GM23248 (cell line): ENCODE results near the gene MORN1. TPM values are rescaled to one million over a fixed set of nuclear protein-coding genes. Genes with fewer than 3 reads are reported as not detected.
"Not testable (repeated sequence)": the region's sequence is repeated elsewhere in the genome, so short reads cannot be mapped to it uniquely, and the experiment has no call there.

Experiments used
- DNase-seq: peaks from one replicate; pipeline ENCODE4 v3.0.0-alpha.2; 2015
- H2AFZ ChIP-seq: fragments of 200-600 bp; sonication (generic); 2 replicates; pipeline ENCODE4 v1.6.1; 2016; ENCODE audit warnings: antibody characterized with exemption
- H3F3A ChIP-seq: fragments of 200-600 bp; sonication (generic); 2 replicates; pipeline ENCODE4 v1.6.1; 2016; ENCODE audit warnings: mild to moderate bottlenecking, antibody characterized with exemption, mixed run types; ENCODE audit not compliant: insufficient read depth
- H3K27ac ChIP-seq: fragments of 200-600 bp; sonication (generic); 2 replicates; pipeline ENCODE4 v1.5.1; 2016; ENCODE audit warnings: mild to moderate bottlenecking
- H3K27me3 ChIP-seq: fragments of 200-600 bp; sonication (generic); replicated peaks from 2 replicates; pipeline ENCODE4 v1.6.1; 2016; ENCODE audit warnings: mild to moderate bottlenecking; ENCODE audit not compliant: insufficient read depth
- H3K36me3 ChIP-seq: fragments of 200-600 bp; sonication (generic); 2 replicates; pipeline ENCODE4 v1.6.1; 2016; ENCODE audit warnings: low read depth, mild to moderate bottlenecking
- H3K4me1 ChIP-seq: fragments of 200-600 bp; sonication (generic); 2 replicates; pipeline ENCODE4 v1.6.1; 2016; ENCODE audit warnings: mild to moderate bottlenecking; ENCODE audit not compliant: insufficient read depth
- H3K4me2 ChIP-seq: fragments of 200-600 bp; sonication (generic); one replicate; pipeline ENCODE4 v1.6.1; 2016; ENCODE audit warnings: mild to moderate bottlenecking; ENCODE audit not compliant: unreplicated experiment
- H3K4me3 ChIP-seq: fragments of 200-600 bp; sonication (generic); 2 replicates; pipeline ENCODE4 v1.5.1; 2016; ENCODE audit warnings: mild to moderate bottlenecking
- H3K79me2 ChIP-seq: fragments of 200-600 bp; sonication (generic); 2 replicates; pipeline ENCODE4 v1.6.1; 2016; ENCODE audit warnings: mild to moderate bottlenecking; ENCODE audit not compliant: insufficient read depth
- H3K9ac ChIP-seq: fragments of 200-600 bp; sonication (generic); 2 replicates; pipeline ENCODE4 v1.6.1; 2016; ENCODE audit warnings: mild to moderate bottlenecking
- H3K9me2 ChIP-seq: fragments of 200-600 bp; sonication (generic); 2 replicates; pipeline ENCODE4 v1.6.1; 2016; ENCODE audit warnings: mixed run types, mild to moderate bottlenecking, moderate library complexity; ENCODE audit not compliant: insufficient read depth
- H3K9me3 ChIP-seq: fragments of 200-600 bp; sonication (generic); one replicate; pipeline ENCODE4 v1.6.1; 2017; ENCODE audit warnings: low read depth
- H4K20me1 ChIP-seq: fragments of 200-600 bp; sonication (generic); 2 replicates; pipeline ENCODE4 v1.6.0; 2016; ENCODE audit not compliant: insufficient read depth
- EZH2 ChIP-seq: fragments of 200-600 bp; sonication (generic); IDR thresholded peaks from 2 replicates; pipeline ENCODE4 v1.6.1; 2018; ENCODE audit warnings: antibody characterized with exemption, mild to moderate bottlenecking; ENCODE audit not compliant: insufficient read depth, poor library complexity, severe bottlenecking
- EZH2phosphoT487 ChIP-seq: fragments of 200-600 bp; sonication (generic); IDR thresholded peaks from 2 replicates; pipeline ENCODE4 v1.6.1; 2018; ENCODE audit warnings: antibody characterized with exemption, moderate library complexity, mild to moderate bottlenecking, low read depth; ENCODE audit not compliant: insufficient read depth
- WGBS, 2 experiments: methylation state at CpG; one replicate each; pipeline ENCODE4 v1.1.6; 2015 to 2017; ENCODE audit warnings: low lambda C conversion rate in 2 of 2, low coverage in 1 of 2; ENCODE audit errors: missing lambda C conversion rate in 2 of 2; 5-methylcytosine and 5-hydroxymethylcytosine counted together
- in situ Hi-C: fragments of 300-500 bp; cut with MboI; formaldehyde crosslinking; loops from 2 replicates; pipeline ENCODE4 v1.15.0; 2020
- polyA plus RNA-seq: library from polyadenylated mRNA; unstranded; fragments of >200 nt; fragmentation: Nextera tagmentation; extraction: Ambion mirVana; gene quantifications from 2 replicates; pipeline ENCODE4 v1.2.1, GENCODE V29; 2016
- total RNA-seq: library from RNA; depleted of rRNA; stranded (reverse); fragments of >200 nt; shearing (Covaris generic); gene quantifications from 2 replicates; pipeline ENCODE4 v1.2.3, GENCODE V29; 2014

Gene MORN1
- total and polyA plus RNA-seq, 2 experiments from 2014 or later, result 7.2 to 8.8 TPM

- no peaks in the 10 kb centered on the region for H3F3A ChIP-seq
- no peaks in the 10 kb centered on the region for H3K9me3 ChIP-seq
- no peak for TF ChIP-seq EZH2phosphoT487
- no peak for TF ChIP-seq EZH2
- H3K9ac ChIP-seq, result peak overlapping the region; percentile 78
- 38 to 41% methylated on average over 12 of the region's 12 CpGs for WGBS, 2 experiments
- in situ Hi-C loops, result no loop called here
- H3K79me2 ChIP-seq, result no peaks in the 10 kb centered on the region
- DNase-seq, result peak; percentile 35
- H3K36me3 ChIP-seq, result no peaks in the 10 kb centered on the region
- H3K9me2 ChIP-seq, result no peaks in the 10 kb centered on the region
- H2AFZ ChIP-seq, result peak overlapping the region; percentile 68
- H3K27ac ChIP-seq, result peak overlapping the region; percentile 69
- peaks cover 6% of the 10 kb centered on the region; the same call in 1 of the 2 replicates for H3K4me1 ChIP-seq
- H3K27me3 ChIP-seq, result no peaks in the 10 kb centered on the region
- peak overlapping the region; percentile 45 for H3K4me3 ChIP-seq
- H3K4me2 ChIP-seq, result peak overlapping the region; percentile 82
- H4K20me1 ChIP-seq, result no peaks in the 10 kb centered on the region
Observed at GRCh38 chr1:2330035-2330434, 61.3 kb downstream of the MORN1 start.

DNA sequence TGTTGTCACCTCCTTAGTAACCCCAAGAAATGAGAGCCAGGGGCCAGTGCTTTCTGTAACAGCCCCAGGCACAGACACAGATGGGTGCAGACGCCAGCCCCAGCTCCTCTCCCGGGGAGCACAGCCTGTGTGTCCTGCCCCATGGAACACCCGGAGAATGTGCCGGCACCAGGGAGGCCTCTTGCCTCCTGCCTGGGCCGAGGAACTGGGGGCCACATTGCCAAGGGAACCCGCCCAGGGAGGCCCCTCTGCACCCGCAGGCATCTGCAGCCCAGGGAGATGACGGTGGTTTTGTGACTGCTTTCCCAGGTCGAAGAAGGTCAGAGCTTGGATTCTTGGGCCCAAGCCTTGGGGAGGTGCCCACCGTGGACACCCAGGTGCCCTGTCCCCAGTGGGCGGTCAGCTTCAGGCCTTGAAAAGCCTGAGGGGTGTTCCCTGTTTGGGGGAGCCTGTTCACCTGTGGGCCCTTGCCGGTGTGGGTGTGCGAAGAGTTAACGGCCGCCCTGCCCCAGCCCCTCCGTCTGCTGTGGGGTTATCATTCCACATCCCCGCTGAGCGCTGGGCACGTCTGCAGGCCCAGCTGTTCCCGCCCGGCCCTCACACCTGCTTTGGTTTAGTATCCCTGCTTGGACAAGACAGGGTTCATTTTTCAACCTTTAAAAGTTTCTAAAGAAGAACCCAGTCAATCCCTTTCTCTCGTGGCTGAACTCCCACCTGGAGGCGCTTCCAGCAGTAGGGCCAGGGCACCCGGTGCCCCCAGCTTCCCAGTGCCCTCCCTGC lies 62.5 kb downstream of the MORN1 start:
- Histone ChIP-seq H3K4me1 (peaks cover 6% of the 10 kb centered on the region; the same call in 1 of the 2 replicates), H3F3A (no peaks in the 10 kb centered on the region), H3K27me3 (no peaks in the 10 kb centered on the region), H3K4me2 (no peak overlapping the region), H3K27ac (no peak overlapping the region), H4K20me1 (no peaks in the 10 kb centered on the region), H3K36me3 (no peaks in the 10 kb centered on the region), H3K9me2 (no peaks in the 10 kb centered on the region), H2AFZ (no peak overlapping the region), H3K9ac (no peak overlapping the region), H3K79me2 (no peaks in the 10 kb centered on the region), H3K4me3 (no peak overlapping the region), H3K9me3 (no peaks in the 10 kb centered on the region)
- DNase-seq, result no peak
- WGBS, 2 experiments, result 91 to 94% methylated on average over 21 to 23 of the region's 24 CpGs
- in situ Hi-C loops, result no loop called here
- TF ChIP-seq EZH2 (no peak), EZH2phosphoT487 (no peak)

DNA sequence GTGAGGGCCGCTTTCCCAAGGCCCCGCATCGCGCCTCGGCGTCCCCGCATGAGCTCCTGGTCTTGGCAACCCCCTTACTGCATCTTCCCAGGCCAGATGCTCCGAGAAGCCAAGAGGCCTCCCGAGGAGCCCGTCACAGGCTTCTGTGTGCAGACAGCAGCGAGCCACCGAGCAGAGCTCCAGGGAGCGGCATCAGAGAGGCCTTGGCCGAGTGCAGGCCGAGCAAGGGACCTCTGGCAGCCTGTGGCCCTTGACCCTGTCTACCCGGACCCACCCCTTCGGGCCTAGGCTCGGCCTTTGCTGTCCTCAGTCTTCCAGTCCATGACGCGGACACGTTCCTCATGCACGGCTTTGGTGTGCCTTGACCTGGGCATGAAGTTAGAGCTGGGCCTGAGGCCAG lies 63.5 kb downstream of the MORN1 start:
- no peak for DNase-seq
- WGBS, 2 experiments, result 80 to 82% methylated on average over 22 of the region's 22 CpGs

GRCh38 chr1:2327162-2327561 lies 64.2 kb downstream of the MORN1 start:
- H3K36me3 ChIP-seq, DNase-seq, in situ Hi-C loops, H3K9me2 ChIP-seq, H3K27me3 ChIP-seq, H3K27ac ChIP-seq, H4K20me1 ChIP-seq, H3K79me2 ChIP-seq, H3K4me2 ChIP-seq, H3K9me3 ChIP-seq, H3F3A ChIP-seq, H3K9ac ChIP-seq, H3K4me3 ChIP-seq, H3K4me1 ChIP-seq: not testable (repeated sequence)
- peak overlapping the region; percentile 32; the same call in 1 of the 2 replicates for H2AFZ ChIP-seq
- WGBS, 2 experiments, result 80 to 88% methylated on average over 2 of the region's 2 CpGs

More for the DNA sequence above, 63.5 kb downstream of the MORN1 start:
- Histone ChIP-seq H3K27me3 (no peaks in the 10 kb centered on the region), H3K27ac (no peak overlapping the region), H4K20me1 (no peaks in the 10 kb centered on the region), H3K9me3 (no peaks in the 10 kb centered on the region), H3K9me2 (no peaks in the 10 kb centered on the region), H3K9ac (no peak overlapping the region), H3K79me2 (no peaks in the 10 kb centered on the region), H2AFZ (no peak overlapping the region), H3F3A (no peaks in the 10 kb centered on the region), H3K4me2 (no peak overlapping the region), H3K36me3 (no peaks in the 10 kb centered on the region), H3K4me3 (no peak overlapping the region), H3K4me1 (peaks cover 6% of the 10 kb centered on the region; the same call in 1 of the 2 replicates)
- TF ChIP-seq EZH2phosphoT487 (no peak), EZH2 (no peak)
- in situ Hi-C loops, result no loop called here
